Osteocyte (in vitro differentiated cells): ENCODE results near the gene ARHGAP9. TPM values are rescaled to one million over a fixed set of nuclear protein-coding genes. Genes with fewer than 3 reads are reported as not detected.

Experiments used
- DNase-seq: peaks from one replicate; pipeline ENCODE4 v3.0.0; 2021; ENCODE audit warnings: mixed read lengths; ENCODE audit not compliant: unreplicated experiment; ENCODE audit errors: extremely low spot score
- H3K27ac Mint-ChIP-seq: one replicate; pipeline ENCODE4 v1.8.0; 2021; ENCODE audit warnings: mild to moderate bottlenecking, mixed read lengths; ENCODE audit not compliant: unreplicated experiment
- H3K27me3 Mint-ChIP-seq: one replicate; pipeline ENCODE4 v1.8.0; 2021; ENCODE audit warnings: mixed read lengths; ENCODE audit not compliant: unreplicated experiment
- H3K36me3 Mint-ChIP-seq: one replicate; pipeline ENCODE4 v1.8.0; 2021; ENCODE audit warnings: mixed read lengths; ENCODE audit not compliant: unreplicated experiment
- H3K4me1 Mint-ChIP-seq: one replicate; pipeline ENCODE4 v1.8.0; 2021; ENCODE audit warnings: mixed read lengths; ENCODE audit not compliant: unreplicated experiment
- H3K4me3 Mint-ChIP-seq: one replicate; pipeline ENCODE4 v1.8.0; 2021; ENCODE audit warnings: mild to moderate bottlenecking, moderate library complexity, mixed read lengths; ENCODE audit not compliant: unreplicated experiment
- H3K9me3 Mint-ChIP-seq: one replicate; pipeline ENCODE4 v1.8.0; 2021; ENCODE audit warnings: mixed read lengths; ENCODE audit not compliant: unreplicated experiment
- CTCF ChIP-seq: fragments of 200-600 bp; sonication (generic); IDR thresholded peaks from 2 replicates; pipeline ENCODE4 v1.5.0; 2021; ENCODE audit warnings: antibody characterized with exemption, mild to moderate bottlenecking, moderate library complexity
- total RNA-seq: library from RNA; stranded (reverse); gene quantifications from 2 replicates; pipeline ENCODE4 v1.2.1, GENCODE V29; 2021

ARHGAP9 gene
- total RNA-seq, 1 donor from 2014 or later = 1.5 TPM

- no peak for TF ChIP-seq CTCF
- Mint-ChIP-seq H3K4me1 (peaks cover 15% of the 10 kb centered on the region), H3K27me3 (no peaks in the 10 kb centered on the region), H3K27ac (no peak overlapping the region), H3K36me3 (no peaks in the 10 kb centered on the region), H3K4me3 (no peak overlapping the region), H3K9me3 (no peaks in the 10 kb centered on the region)
- DNase-seq = no peak
Observed at GRCh38 chr12:57435293-57435692, 44.4 kb downstream of the ARHGAP9 start.

GRCh38 chr12:57434517-57435223 lies 45.0 kb downstream of the ARHGAP9 start, which contains the start of gene INHBC:
Gene INHBC (plus strand): TSS chr12:57434784. CDS start chr12:57434887, 103 bp downstream.
- Mint-ChIP-seq H3K9me3 (no peaks in the 10 kb centered on the region), H3K36me3 (no peaks in the 10 kb centered on the region), H3K4me3 (no peak within 1 kb of the TSS), H3K27ac (no peak within 1 kb of the TSS), H3K4me1 (peaks cover 17% of the 10 kb centered on the region), H3K27me3 (no peaks in the 10 kb centered on the region)
- no peak for TF ChIP-seq CTCF
- DNase-seq = no peak

GRCh38 chr12:57433370-57433769 lies 46.3 kb downstream of the ARHGAP9 start:
- no peaks in the 10 kb centered on the region for H3K36me3 Mint-ChIP-seq
- H3K9me3 Mint-ChIP-seq = no peaks in the 10 kb centered on the region
- H3K27ac Mint-ChIP-seq = no peak overlapping the region
- DNase-seq = no peak
- H3K4me3 Mint-ChIP-seq = no peak overlapping the region
- H3K4me1 Mint-ChIP-seq = peaks cover 19% of the 10 kb centered on the region
- no peak for TF ChIP-seq CTCF
- no peaks in the 10 kb centered on the region for H3K27me3 Mint-ChIP-seq

- Mint-ChIP-seq H3K4me1 (peaks cover 27% of the 10 kb centered on the region), H3K36me3 (no peaks in the 10 kb centered on the region), H3K27ac (peak overlapping the region; percentile 97), H3K27me3 (no peaks in the 10 kb centered on the region), H3K9me3 (no peaks in the 10 kb centered on the region), H3K4me3 (peak overlapping the region; percentile 81)
- DNase-seq = no peak
- TF ChIP-seq CTCF = no peak
Observed at GRCh38 chr12:57431654-57432188, 47.9 kb downstream of the ARHGAP9 start.

GRCh38 chr12:57430931-57431566 lies 48.6 kb downstream of the ARHGAP9 start, which contains the start of gene R3HDM2:
Gene R3HDM2 (minus strand): TSS chr12:57431043. CDS start chr12:57310428, 120,615 bp downstream.
- H3K36me3 Mint-ChIP-seq = no peaks in the 10 kb centered on the region
- H3K4me1 Mint-ChIP-seq = peaks cover 27% of the 10 kb centered on the region
- no peak for TF ChIP-seq CTCF
- peak within 1 kb of the TSS; percentile 97 for H3K27ac Mint-ChIP-seq
- peak within 1 kb of the TSS; percentile 93 for H3K4me3 Mint-ChIP-seq
- DNase-seq = peak; percentile 98
- no peaks in the 10 kb centered on the region for H3K9me3 Mint-ChIP-seq
- no peaks in the 10 kb centered on the region for H3K27me3 Mint-ChIP-seq
